Right lobe of liver (tissue), 6 donors: ENCODE results near the gene MTIF2. TPM values are rescaled to one million over a fixed set of nuclear protein-coding genes. Genes with fewer than 3 reads are reported as not detected.

Source experiments
- ATAC-seq, 4 donors: fragments of 200-7000 bp; cut with Tn5 transposase; one replicate each; pipeline ENCODE4 v1.9.1; 2020; ENCODE audit warnings: mild to moderate bottlenecking in 4 of 4, moderate library complexity in 4 of 4
- DNase-seq, 3 donors: peaks; one replicate each; pipeline ENCODE4 v3.0.0-alpha.2; 2020
- H3K27ac ChIP-seq, 3 donors: fragments of 200-600 bp; one replicate each; pipeline ENCODE4 v1.8.0; 2022
- H3K27me3 ChIP-seq, 2 donors: fragments of 200-600 bp; one replicate each; pipeline ENCODE4 v1.8.0; 2022
- H3K36me3 ChIP-seq, 4 donors: fragments of 200-600 bp; sonication (generic) in 1 of 4; one replicate each; pipeline versions ENCODE4 v1.5.1 to v1.8.0; 2017 to 2022; ENCODE audit warnings: control low read depth in 1 of 4
- H3K4me1 ChIP-seq, 4 donors: fragments of 200-600 bp; sonication (generic) in 1 of 4; one replicate each; pipeline versions ENCODE4 v1.5.1 to v1.8.0; 2017 to 2022; ENCODE audit warnings: control low read depth in 1 of 4
- H3K4me3 ChIP-seq, 3 donors: fragments of 200-600 bp; one replicate each; pipeline ENCODE4 v1.8.0; 2022
- H3K9me3 ChIP-seq, 4 donors: fragments of 200-600 bp; sonication (generic) in 1 of 4; one replicate each; pipeline versions ENCODE4 v1.5.1 to v1.8.0; 2017 to 2022; ENCODE audit warnings: control low read depth in 1 of 4
- CTCF ChIP-seq, 4 donors: fragments of 200-600 bp in 3 of 4; fragments of 450-650 bp in 1 of 4; IDR thresholded peaks; one replicate each; pipeline versions ENCODE4 v1.5.1 to v1.8.0; 2016 to 2022; ENCODE audit warnings: antibody characterized with exemption in 4 of 4, mild to moderate bottlenecking in 2 of 4
- POLR2A ChIP-seq: fragments of 450-650 bp; IDR thresholded peaks from one replicate; pipeline ENCODE4 v1.6.1; 2017; ENCODE audit warnings: antibody characterized with exemption, mild to moderate bottlenecking
- WGBS: methylation state at CpG from one replicate; pipeline ENCODE4 v1.1.6; 2018; ENCODE audit warnings: low coverage, low lambda C conversion rate; ENCODE audit not compliant: insufficient coverage; ENCODE audit errors: missing lambda C conversion rate; 5-methylcytosine and 5-hydroxymethylcytosine counted together
- intact Hi-C, 2 donors: fragments of 100-400 bp; cut with DNase I; formaldehyde crosslinking; loops; one replicate each; pipeline versions ENCODE4 v1.11.2 to v1.14.1; 2022
- total RNA-seq, 6 experiments: library from RNA; depleted of rRNA in 2 of 6; stranded (reverse); fragments of >200 nt in 2 of 6; fragmentation: NEBNext Ultra II Directional in 3 of 6; extraction: Animal tissue kit (Norgen Biotek cat#: 25700) in 3 of 6; gene quantifications; one replicate each; pipeline versions ENCODE4 v1.1.0 to v1.2.4, GENCODE V29; 2016 to 2023
- donor health status: DM: no; HTN: yes; CAD: no.
- donor health status: DM: no; HTN: no; CAD: no.
- donor health status: DM: no; HTN: no; CAD: no.
- donor health status: DM: no; HTN: yes; CAD: no.
- donor health status: DM: no; HTN: yes; CAD: no.

Gene MTIF2
- total RNA-seq, 6 experiments from 2014 or later: 18.3 to 28.3 (median 23.9) TPM

GRCh38 chr2:55302241-55302640 is 33.2 kb upstream of the MTIF2 start:
- H3K36me3 ChIP-seq: peaks cover 0 to 3% (median 0%) of the 10 kb centered on the region in 4 donors
- H3K4me3 ChIP-seq: no peak overlapping the region
- no peaks in the 10 kb centered on the region for H3K4me1 ChIP-seq
- no peak for TF ChIP-seq POLR2A
- no peak for TF ChIP-seq CTCF (IDR thresholded peaks at IDR 0.05)
- no peak for ATAC-seq
- 59% methylated on average over 3 of the region's 3 CpGs for WGBS
- DNase-seq: no peak
- intact Hi-C loops: no loop called here
- no peaks in the 10 kb centered on the region for H3K9me3 ChIP-seq
- no peak overlapping the region for H3K27ac ChIP-seq
- H3K27me3 ChIP-seq: no peaks in the 10 kb centered on the region

DNA sequence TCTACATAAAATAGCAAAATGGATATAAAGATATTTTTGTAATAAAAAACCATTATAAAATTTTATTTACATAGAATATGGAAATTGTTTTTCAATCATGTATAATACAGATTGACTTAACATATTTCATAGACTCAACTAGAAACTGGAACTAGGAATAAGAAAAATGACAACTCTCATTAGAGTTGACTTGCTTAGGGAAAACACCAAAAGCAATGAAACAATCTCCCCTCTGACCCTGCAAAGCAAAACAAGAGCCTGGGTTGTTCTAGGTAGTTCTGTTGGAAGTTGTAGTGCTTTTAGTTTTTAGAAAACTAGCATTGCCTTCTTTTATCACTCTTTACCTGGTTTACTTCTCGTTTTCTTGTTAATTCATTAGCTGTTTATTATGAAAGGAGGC is 32.2 kb upstream of the MTIF2 start:
- no peaks in the 10 kb centered on the region for H3K27me3 ChIP-seq
- TF ChIP-seq POLR2A (no peak), CTCF (IDR thresholded peaks at IDR 0.05) (no peak)
- intact Hi-C loops: no loop called here
- DNase-seq: no peak
- WGBS: 100% methylated on average over 1 of the region's 1 CpG
- H3K4me3 ChIP-seq: no peak overlapping the region
- no peak overlapping the region for H3K27ac ChIP-seq
- no peak for ATAC-seq
- no peaks in the 10 kb centered on the region for H3K9me3 ChIP-seq
- no peaks in the 10 kb centered on the region for H3K4me1 ChIP-seq
- peaks cover 0 to under 1% (median 0%) of the 10 kb centered on the region in 4 donors for H3K36me3 ChIP-seq

GRCh38 chr2:55296393-55296792 is 27.4 kb upstream of the MTIF2 start:
- Histone ChIP-seq H3K27ac (no peak overlapping the region), H3K9me3 (no peaks in the 10 kb centered on the region), H3K36me3 (peaks cover 0 to 2% (median 0%) of the 10 kb centered on the region in 4 donors), H3K4me1 (no peaks in the 10 kb centered on the region), H3K4me3 (no peak overlapping the region), H3K27me3 (no peaks in the 10 kb centered on the region)
- intact Hi-C loops: no loop called here
- ATAC-seq: no peak
- TF ChIP-seq CTCF (IDR thresholded peaks at IDR 0.05) (no peak), POLR2A (no peak)
- DNase-seq: no peak

- Histone ChIP-seq H3K27ac (peak overlapping the region in 1 of 3 donors; percentile 78), H3K9me3 (no peaks in the 10 kb centered on the region), H3K4me1 (no peaks in the 10 kb centered on the region), H3K36me3 (no peaks in the 10 kb centered on the region), H3K4me3 (peak overlapping the region; percentile 60 to 75 (median 61)), H3K27me3 (no peaks in the 10 kb centered on the region)
- DNase-seq (no peak), ATAC-seq (no peak)
- no peak for TF ChIP-seq CTCF (IDR thresholded peaks at IDR 0.05)
- no peak for TF ChIP-seq POLR2A
- 89% methylated on average over 11 of the region's 12 CpGs for WGBS
- intact Hi-C loops: no loop called here
Observed at GRCh38 chr2:55283083-55283482, 14.1 kb upstream of the MTIF2 start.
